Measurements from ENCODE around the gene SGSM1. TPM values are rescaled to one million over a fixed set of nuclear protein-coding genes. Genes with fewer than 3 reads are reported as not detected.
A peak's percentile ranks its signal among the peaks of the same experiment; 100 is the strongest.

The SGSM1 gene
- total RNA-seq, 4 donors from 2014 or later, result 0.07 to 0.44 (median 0.41) TPM; not detected in 1

- H3K36me3 ChIP-seq, result no peaks in the 10 kb centered on the region
- in situ Hi-C loops (cut with MboI; ENCODE audit: low sequenced_read_pairs in 4 of 4), result no loop called here
- ATAC-seq (no peak), DNase-seq (no peak)
- TF ChIP-seq POLR2A (IDR thresholded peaks at IDR 0.05) (no peak), CTCF (IDR thresholded peaks at IDR 0.05 in 4 of 5, conservative IDR thresholded peaks at IDR 0.05 in 1 of 5) (no peak)
- intact Hi-C loops (cut with DNase I; ENCODE audit: low total_unique reads), result no loop called here
- H3K27me3 ChIP-seq, result no peaks in the 10 kb centered on the region
- no peak overlapping the region for H3K4me3 ChIP-seq
- peaks cover 13 to 16% of the 10 kb centered on the region in 2 donors for H3K4me1 ChIP-seq
- H3K9me3 ChIP-seq, result no peaks in the 10 kb centered on the region
- H3K27ac ChIP-seq, result peak overlapping the region; percentile 72 to 79 (median 76)
Measured at GRCh38 chr22:24976442-24977218, 170.6 kb downstream of the SGSM1 start.

Other genes with a start within 250 kb of the SGSM1 start
- gene LRRC75B, start 213.1 kb upstream of the SGSM1 start, total RNA-seq, result 1 to 10 TPM; 1.9 to 3.4 (median 2.8) TPM
- 1 to 10 TPM in 2 of 4 donors, under 1 TPM in 2; 0.29 to 1.3 (median 0.94) TPM for gene GGT1, start 203.0 kb upstream of the SGSM1 start, total RNA-seq
- not detected for gene PIWIL3, start 31.5 kb upstream of the SGSM1 start, total RNA-seq
- gene LHFPL7, start 140.5 kb downstream of the SGSM1 start, total RNA-seq, result not detected
- 10 to 100 TPM; 16.2 to 35.0 (median 21.7) TPM for gene KIAA1671, start 146.5 kb downstream of the SGSM1 start, total RNA-seq

Measured in gastrocnemius medialis (tissue), 4 donors.